A673 (cell line): ENCODE results near the gene MRPL43. TPM values are rescaled to one million over a fixed set of nuclear protein-coding genes. Genes with fewer than 3 reads are reported as not detected.

Experiments
- BruUV-seq: library from RNA; stranded (reverse); fragments of 400-500 nt; replicated peaks from 2 replicates; lab custom pipeline; 2021; lab: Mats Ljungman, UMichigan
- CTCF ChIA-PET: fragments of 300-600 bp; sonication (Branson Sonifier 250); formaldehyde crosslinking; loops from one replicate; lab custom pipeline; 2022; ENCODE audit warnings: antibody characterized with exemption; lab: Charles Lee
- POLR2A ChIA-PET: fragments of 300-600 bp; sonication (Branson Sonifier 250); formaldehyde crosslinking; loops from one replicate; lab custom pipeline; 2022; ENCODE audit warnings: antibody characterized with exemption; ENCODE audit not compliant: low non-redundant PET; lab: Charles Lee
- DNase-seq: peaks from one replicate; pipeline ENCODE4 v3.0.0-alpha.2; 2015; ENCODE audit warnings: low spot score
- H3K27ac ChIP-seq: fragments of 200-600 bp; sonication (generic); 2 replicates; pipeline ENCODE4 v1.5.1; 2016; ENCODE audit warnings: mixed run types, low read depth, mild to moderate bottlenecking, mixed read lengths, antibody characterized with exemption, low read length; ENCODE audit not compliant: poor library complexity, severe bottlenecking
- H3K27me3 ChIP-seq: fragments of 200-600 bp; sonication (generic); replicated peaks from 2 replicates; pipeline ENCODE4 v1.6.1; 2017; ENCODE audit warnings: mixed run types, low read depth, mild to moderate bottlenecking, mixed read lengths, antibody characterized with exemption, low read length; ENCODE audit not compliant: insufficient read depth, poor library complexity
- H3K36me3 ChIP-seq: fragments of 200-600 bp; sonication (generic); 2 replicates; pipeline ENCODE4 v1.6.1; 2016; ENCODE audit warnings: mixed run types, mild to moderate bottlenecking, mixed read lengths, antibody characterized with exemption, low read length; ENCODE audit not compliant: insufficient read depth, poor library complexity, severe bottlenecking
- H3K4me1 ChIP-seq: fragments of 200-600 bp; sonication (generic); 2 replicates; pipeline ENCODE4 v1.6.1; 2017; ENCODE audit warnings: mixed run types, mild to moderate bottlenecking, mixed read lengths, antibody characterized with exemption, low read length; ENCODE audit not compliant: insufficient read depth, poor library complexity, severe bottlenecking
- H3K4me3 ChIP-seq: fragments of 200-600 bp; sonication (generic); 2 replicates; pipeline ENCODE4 v1.5.1; 2016; ENCODE audit warnings: low read depth, mixed run types, mild to moderate bottlenecking, mixed read lengths, low read length; ENCODE audit not compliant: poor library complexity, severe bottlenecking
- H3K9me3 ChIP-seq: fragments of 200-600 bp; sonication (generic); 2 replicates; pipeline ENCODE4 v1.6.1; 2016; ENCODE audit warnings: mixed run types, low read depth, mild to moderate bottlenecking, mixed read lengths, antibody characterized with exemption, low read length; ENCODE audit not compliant: poor library complexity, severe bottlenecking
- EZH2 ChIP-seq: fragments of 200-600 bp; sonication (generic); IDR thresholded peaks from 2 replicates; pipeline ENCODE4 v1.6.1; 2017; ENCODE audit warnings: borderline replicate concordance, low read depth, mild to moderate bottlenecking, mixed read lengths, antibody characterized with exemption, low read length; ENCODE audit not compliant: poor library complexity, severe bottlenecking
- intact Hi-C: fragments of 100-400 bp; cut with micrococcal nuclease; formaldehyde crosslinking; loops from one replicate; pipeline ENCODE4 v1.10.0; 2022; ENCODE audit not compliant: unreplicated experiment
- total RNA-seq: library from RNA; stranded (reverse); gene quantifications from 2 replicates; pipeline ENCODE4 v1.2.3, GENCODE V29; 2021
- TF ChIP-seq, protein P1 (sequence below): fragments of 300-800, 200-600 bp; sonication (generic); conservative IDR thresholded peaks from 2 replicates; pipeline ENCODE4 v1.5.1; 2017; ENCODE audit warnings: low read depth, mild to moderate bottlenecking, antibody characterized with exemption, low read length, moderate library complexity, mixed read lengths

MRPL43 gene
- total RNA-seq, 1 experiment from 2014 or later: 80.4 TPM

DNA sequence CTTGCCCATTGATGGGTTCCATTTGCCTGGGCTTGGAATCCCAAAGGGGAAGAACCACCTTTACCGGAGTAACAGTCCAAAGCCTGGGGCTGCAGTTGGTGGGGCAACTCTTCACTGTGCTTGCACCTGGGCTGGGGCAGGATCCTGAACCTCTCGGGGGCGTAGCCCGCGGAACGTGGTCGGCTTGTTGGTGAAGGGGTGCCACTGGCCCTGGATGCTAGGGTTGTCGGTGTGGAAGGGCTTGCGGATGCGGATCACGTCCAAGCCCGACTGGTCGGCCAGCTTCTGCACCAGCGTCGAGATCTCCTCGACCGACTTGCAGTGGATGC lies 710 bp downstream of the MRPL43 start:
- POLR2A ChIA-PET: no interaction called here
- H3K27ac ChIP-seq: peak overlapping the region; percentile 83

DNA sequence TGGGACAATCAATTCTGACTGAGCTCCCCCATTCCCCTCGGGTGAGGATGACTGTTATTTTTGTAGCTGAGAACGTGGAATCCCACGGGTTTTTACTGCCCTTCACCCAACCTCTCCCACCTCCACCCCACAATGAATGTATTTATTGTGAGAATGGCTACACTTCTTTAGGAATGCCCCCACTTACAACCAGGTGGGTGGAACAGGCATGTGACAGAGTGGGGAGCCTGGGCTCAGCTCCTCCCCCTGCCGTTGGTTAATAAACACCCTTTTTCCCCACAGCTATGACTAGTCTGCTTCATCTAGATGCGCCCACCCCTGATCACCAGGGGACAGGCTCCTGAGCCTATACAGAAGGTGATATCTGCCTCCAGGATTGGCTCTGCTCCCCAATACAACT lies 2.0 kb downstream of the MRPL43 start:
- H3K9me3 ChIP-seq: no peaks in the 10 kb centered on the region
- POLR2A ChIA-PET: no interaction called here
- peaks cover 23% of the 10 kb centered on the region for H3K36me3 ChIP-seq
- no peaks in the 10 kb centered on the region for H3K27me3 ChIP-seq
- TF ChIP-seq EZH2: no peak
- TF ChIP-seq, protein P1, sequence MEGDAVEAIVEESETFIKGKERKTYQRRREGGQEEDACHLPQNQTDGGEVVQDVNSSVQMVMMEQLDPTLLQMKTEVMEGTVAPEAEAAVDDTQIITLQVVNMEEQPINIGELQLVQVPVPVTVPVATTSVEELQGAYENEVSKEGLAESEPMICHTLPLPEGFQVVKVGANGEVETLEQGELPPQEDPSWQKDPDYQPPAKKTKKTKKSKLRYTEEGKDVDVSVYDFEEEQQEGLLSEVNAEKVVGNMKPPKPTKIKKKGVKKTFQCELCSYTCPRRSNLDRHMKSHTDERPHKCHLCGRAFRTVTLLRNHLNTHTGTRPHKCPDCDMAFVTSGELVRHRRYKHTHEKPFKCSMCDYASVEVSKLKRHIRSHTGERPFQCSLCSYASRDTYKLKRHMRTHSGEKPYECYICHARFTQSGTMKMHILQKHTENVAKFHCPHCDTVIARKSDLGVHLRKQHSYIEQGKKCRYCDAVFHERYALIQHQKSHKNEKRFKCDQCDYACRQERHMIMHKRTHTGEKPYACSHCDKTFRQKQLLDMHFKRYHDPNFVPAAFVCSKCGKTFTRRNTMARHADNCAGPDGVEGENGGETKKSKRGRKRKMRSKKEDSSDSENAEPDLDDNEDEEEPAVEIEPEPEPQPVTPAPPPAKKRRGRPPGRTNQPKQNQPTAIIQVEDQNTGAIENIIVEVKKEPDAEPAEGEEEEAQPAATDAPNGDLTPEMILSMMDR: no peak
- H3K4me1 ChIP-seq: peaks cover 24% of the 10 kb centered on the region
- CTCF ChIA-PET: no interaction called here
- no peak for DNase-seq
- H3K4me3 ChIP-seq: no peak overlapping the region
- no peak overlapping the region for H3K27ac ChIP-seq
- intact Hi-C loops: no loop called here
- BruUV-seq: no TSS peak

More for the DNA sequence above, 710 bp downstream of the MRPL43 start:
- Histone ChIP-seq H3K27me3 (no peaks in the 10 kb centered on the region), H3K9me3 (no peaks in the 10 kb centered on the region), H3K4me3 (peak overlapping the region; percentile 93), H3K4me1 (peaks cover 24% of the 10 kb centered on the region), H3K36me3 (peaks cover 33% of the 10 kb centered on the region)
- CTCF ChIA-PET: interaction anchor here (0.5 kb wide), 1 partner anchor 558 kb away, joined by 3 read pairs; no protein-coding TSS in a partner anchor
- TF ChIP-seq EZH2: no peak
- TF ChIP-seq, protein P1: no peak
- no peak for DNase-seq
- intact Hi-C loops: no loop called here
- BruUV-seq: no TSS peak

DNA sequence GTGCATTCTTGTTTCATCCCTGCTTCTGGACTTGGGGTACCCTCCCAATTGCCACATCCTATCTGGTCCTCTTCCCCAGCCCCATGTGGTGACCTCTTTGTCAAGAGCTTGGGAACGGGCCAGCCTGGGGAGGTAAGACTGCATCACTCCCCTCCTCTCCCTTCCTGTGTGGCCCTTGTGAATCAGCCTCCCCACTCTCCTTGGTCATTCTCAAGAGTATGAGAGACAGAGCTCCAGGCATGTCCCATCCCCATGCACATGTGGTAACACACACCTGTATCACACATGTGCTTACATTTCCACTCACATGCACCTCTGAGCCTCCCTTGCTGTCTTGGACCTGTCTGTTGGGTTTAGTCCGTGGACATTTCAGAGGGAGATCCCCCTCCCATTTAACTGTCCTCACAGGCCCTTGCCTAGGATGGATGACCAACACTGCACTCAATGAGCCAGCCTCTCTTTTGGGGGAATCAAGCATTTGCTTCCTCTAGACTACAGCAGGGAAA lies 2.6 kb downstream of the MRPL43 start:
- peaks cover 20% of the 10 kb centered on the region for H3K36me3 ChIP-seq
- H3K9me3 ChIP-seq: no peaks in the 10 kb centered on the region
- H3K4me3 ChIP-seq: no peak overlapping the region
- ChIA-PET CTCF (no interaction called here), POLR2A (no interaction called here)
- intact Hi-C loops: no loop called here
- no peaks in the 10 kb centered on the region for H3K27me3 ChIP-seq
- TF ChIP-seq, protein P1: no peak
- TF ChIP-seq EZH2: no peak
- no peak overlapping the region for H3K27ac ChIP-seq
- peaks cover 24% of the 10 kb centered on the region for H3K4me1 ChIP-seq
- no TSS peak for BruUV-seq
- DNase-seq: no peak
